GM19438 (cell line): Measurements from ENCODE around the gene COX5B.
"Not testable (repeated sequence)": the region's sequence is repeated elsewhere in the genome, so short reads cannot be mapped to it uniquely, and the experiment has no call there.

Experiments used
- ATAC-seq: cut with Tn5 transposase; IDR thresholded peaks from one replicate; pipeline ENCODE4 v1.9.1; 2021; ENCODE audit warnings: low read depth; ENCODE audit not compliant: unreplicated experiment

COX5B gene

GRCh38 chr2:97671526-97671925 lies 25.7 kb downstream of the COX5B start:
- ATAC-seq = no peak

DNA sequence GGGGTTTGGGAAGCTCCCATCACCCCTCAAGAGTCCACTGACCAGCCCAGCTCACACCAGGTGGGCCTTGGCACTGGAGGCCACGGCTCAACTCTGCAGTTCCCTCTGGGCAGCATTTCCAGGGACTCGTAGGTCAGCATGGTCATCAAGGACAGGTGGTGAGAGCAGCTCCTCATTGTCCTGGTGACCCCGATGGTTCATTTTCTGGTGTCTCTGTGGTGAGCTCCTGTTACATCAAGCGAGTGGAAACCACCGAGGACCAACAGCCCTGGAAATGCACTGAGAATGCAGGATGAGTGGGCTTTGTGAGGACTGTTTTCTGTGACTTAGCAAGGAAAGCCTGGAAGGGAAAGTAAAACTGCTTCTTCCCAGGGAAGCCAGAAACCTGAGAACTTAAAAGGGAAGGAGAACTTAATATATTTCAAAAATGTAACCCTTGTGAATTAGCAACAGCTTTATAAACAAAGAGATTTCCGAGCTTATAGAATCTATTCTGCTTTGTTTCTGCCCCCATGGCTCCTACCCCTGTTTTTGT lies 26.8 kb downstream of the COX5B start:
- not testable (repeated sequence) for ATAC-seq

- no peak for ATAC-seq
Observed at GRCh38 chr2:97673182-97673914, 27.5 kb downstream of the COX5B start.

DNA sequence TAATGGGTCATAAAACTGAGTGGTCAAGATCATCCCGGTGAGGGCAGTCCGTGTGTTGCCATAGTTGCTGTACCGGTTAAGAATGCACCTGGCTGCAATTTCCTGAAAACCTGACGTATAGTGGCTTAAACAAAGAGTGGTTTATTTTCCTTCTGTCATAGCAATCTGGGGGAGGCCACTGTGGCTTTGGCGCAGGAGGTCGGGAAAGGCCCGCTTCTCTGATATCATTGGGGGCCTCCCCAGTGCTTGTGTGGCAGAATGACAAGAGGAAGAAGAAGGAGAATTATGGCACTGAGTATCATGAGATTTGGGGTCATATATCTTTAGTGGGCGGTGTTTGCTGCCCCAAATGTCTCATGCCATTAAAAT lies 28.0 kb downstream of the COX5B start:
- ATAC-seq = no peak

DNA sequence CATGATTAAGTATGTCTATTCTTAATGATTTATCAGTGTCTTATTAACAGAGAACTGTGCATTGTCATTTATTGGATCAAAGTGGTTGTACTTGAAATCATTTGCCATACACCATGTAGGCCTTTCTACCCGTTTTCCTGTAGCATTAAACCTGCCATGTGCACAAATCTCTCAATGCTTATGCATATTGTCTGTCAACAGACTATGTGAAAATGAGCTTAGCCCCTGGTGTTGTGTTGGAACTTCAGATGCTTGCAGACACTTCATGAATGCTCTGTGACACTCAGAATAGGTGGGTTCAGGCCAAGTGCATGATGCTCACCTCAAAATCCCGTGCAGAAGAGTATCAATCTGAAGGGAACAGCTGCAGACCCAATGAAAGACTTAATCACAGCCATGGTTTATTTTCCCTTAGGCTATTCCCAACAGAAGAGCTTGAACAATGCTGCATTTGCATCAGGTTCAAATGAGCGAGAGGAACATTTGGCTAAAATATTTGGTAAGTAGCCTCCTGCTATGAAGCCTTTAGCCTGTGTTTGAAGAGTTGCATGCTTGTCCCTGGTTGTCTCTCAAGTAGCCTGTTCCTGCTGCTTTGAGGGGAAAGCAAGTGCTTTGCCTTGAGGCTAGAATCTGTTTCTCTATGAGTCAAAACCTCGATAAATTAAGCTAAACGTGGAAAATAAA lies 29.7 kb downstream of the COX5B start:
- ATAC-seq = no peak

DNA sequence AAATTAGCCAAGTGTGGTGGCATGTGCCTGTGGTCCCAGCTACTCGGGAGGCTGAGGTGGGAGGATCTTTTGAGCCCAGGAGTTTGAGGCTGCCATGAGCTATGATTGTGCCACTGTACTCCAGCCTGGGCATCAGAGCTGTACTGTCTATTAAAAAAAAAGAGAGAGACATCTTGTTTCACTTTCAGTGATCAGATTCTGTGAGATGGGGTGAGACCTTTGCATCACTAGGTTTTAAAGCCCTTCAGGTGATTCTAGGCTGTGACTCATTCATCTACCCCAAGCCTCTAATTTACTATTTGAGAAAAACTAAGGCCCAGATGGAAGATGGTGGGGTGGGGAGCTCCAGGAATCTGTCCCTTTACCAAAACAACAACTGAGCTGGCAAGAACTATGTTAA lies 30.8 kb downstream of the COX5B start:
- ATAC-seq = no peak

DNA sequence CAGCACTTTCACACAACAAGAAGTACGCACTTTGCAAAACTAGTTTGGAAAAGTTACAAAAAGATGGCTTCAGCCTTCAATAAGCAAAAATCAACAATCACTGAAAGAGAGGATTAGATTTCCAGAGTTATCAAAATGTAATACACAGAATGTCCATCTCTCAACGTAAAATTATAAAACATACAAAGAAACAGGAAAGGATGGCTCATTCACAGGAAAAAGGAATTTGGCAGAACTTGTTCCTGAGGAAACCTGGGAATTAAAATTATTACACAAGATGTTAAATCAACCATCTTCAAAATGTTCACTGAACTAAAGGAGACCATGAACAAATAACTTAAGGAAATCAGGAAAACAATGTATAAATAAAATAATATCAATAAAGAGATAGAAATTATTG lies 31.6 kb downstream of the COX5B start:
- ATAC-seq = no peak

- no peak for ATAC-seq
Observed at GRCh38 chr2:97678298-97678697, 32.4 kb downstream of the COX5B start.

DNA sequence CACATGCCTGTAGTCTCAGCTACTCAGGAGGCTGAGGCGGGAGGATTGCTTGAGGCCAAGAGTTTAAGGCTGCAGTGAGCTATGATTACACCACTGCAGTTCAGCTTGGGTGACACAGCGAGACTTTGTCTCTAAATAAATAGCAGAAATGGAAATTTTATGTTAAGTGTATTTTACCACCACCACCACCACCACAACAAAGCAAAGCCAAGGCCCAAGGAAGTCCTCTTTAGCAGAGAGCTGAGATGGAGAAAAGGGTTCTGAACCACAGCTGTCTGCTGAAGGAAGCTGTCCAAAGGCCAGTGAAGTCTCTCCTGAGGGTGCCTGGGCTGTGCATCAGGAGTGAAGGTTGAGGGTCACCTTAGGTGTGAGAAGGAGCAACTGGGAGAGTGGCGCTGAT lies 41.4 kb downstream of the COX5B start:
- not testable (repeated sequence) for ATAC-seq

- no peak for ATAC-seq
Observed at GRCh38 chr2:97688062-97688827, 42.4 kb downstream of the COX5B start.

GRCh38 chr2:97691166-97691565 lies 45.3 kb downstream of the COX5B start:
- no peak for ATAC-seq

DNA sequence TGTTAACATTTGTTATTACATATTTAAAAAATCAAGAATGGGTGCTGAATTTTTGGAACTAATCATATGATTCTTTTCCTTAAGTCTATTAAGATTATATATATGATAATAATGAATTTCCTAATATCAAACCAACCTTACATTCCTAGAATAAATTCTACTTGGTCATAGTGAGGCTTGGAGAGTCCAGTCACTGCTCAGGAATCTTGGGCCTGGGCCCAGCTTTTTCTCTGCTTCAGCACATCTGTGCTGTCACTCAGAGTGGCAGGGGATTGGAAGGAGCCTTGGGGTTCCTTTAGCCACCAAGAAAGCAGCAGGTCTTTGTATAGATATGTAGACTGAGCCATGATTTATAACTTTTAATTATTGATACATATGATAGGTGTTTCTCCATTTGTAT lies 47.6 kb downstream of the COX5B start:
- no peak for ATAC-seq

DNA sequence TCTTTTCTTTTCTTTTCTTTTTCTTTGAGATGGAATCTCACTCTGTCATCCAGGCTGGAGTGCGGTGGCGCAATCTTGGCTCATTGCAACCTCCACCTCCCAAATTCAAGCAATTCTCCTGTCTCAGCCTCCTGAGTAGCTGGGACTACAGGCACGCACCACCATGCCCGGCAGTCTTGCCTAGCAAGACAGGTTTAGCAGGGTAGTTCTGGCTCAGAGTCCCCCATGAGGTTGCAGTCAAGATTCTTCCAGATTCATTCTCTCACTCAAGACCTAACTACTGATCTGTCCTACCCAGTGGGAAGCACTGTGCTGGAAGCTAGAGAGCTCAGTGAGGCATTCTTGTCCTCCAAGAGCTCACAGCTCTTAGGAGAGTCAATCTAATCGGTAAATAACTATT lies 49.9 kb downstream of the COX5B start:
- ATAC-seq = no peak

- no peak for ATAC-seq
Observed at GRCh38 chr2:97697252-97698235, 51.7 kb downstream of the COX5B start.
